ENCODE results near the gene FAM43B.

- TF ChIP-seq CTCF (IDR thresholded peaks at IDR 0.05) (no peak), ZFX (IDR thresholded peaks at IDR 0.05; ENCODE audit: borderline replicate concordance) (no peak)
Observed at GRCh38 chr1:20584890-20585289, 32.5 kb downstream of the FAM43B start.

Measured in 22Rv1 (cell line).